Measurements from ENCODE around the gene SELENOV.

SELENOV gene

GRCh38 chr19:39520541-39521484 lies 5.9 kb downstream of the SELENOV start:
- no peak for DNase-seq

GRCh38 chr19:39524495-39524894 lies 9.6 kb downstream of the SELENOV start:
- no peak for DNase-seq

GRCh38 chr19:39525205-39525604 lies 10.3 kb downstream of the SELENOV start:
- no peak for DNase-seq

GRCh38 chr19:39531834-39532232 lies 16.9 kb downstream of the SELENOV start:
- DNase-seq, result no peak

- peak; percentile 94 for DNase-seq
These were observed 17.5 kb downstream of the SELENOV start, which contains the start of gene EID2B for GRCh38 chr19:39532233-39533002. Gene EID2B, minus strand, starts transcription at chr19:39532852. Its CDS starts 50 bp downstream, at chr19:39532802.

- no peak for DNase-seq
These were observed 18.1 kb downstream of the SELENOV start for GRCh38 chr19:39533003-39533512.

GRCh38 chr19:39533791-39534190 lies 18.9 kb downstream of the SELENOV start:
- no peak for DNase-seq

- no peak for DNase-seq
These were observed 24.2 kb downstream of the SELENOV start for GRCh38 chr19:39539165-39539517.

- peak; percentile 92 for DNase-seq
These were observed 24.8 kb downstream of the SELENOV start, which contains the start of gene EID2 for GRCh38 chr19:39539518-39540332. Gene EID2, minus strand, starts transcription at chr19:39540161. Its CDS starts 82 bp downstream, at chr19:39540079.

- no peak for DNase-seq
These were observed 25.4 kb downstream of the SELENOV start for GRCh38 chr19:39540333-39540673.

GRCh38 chr19:39542206-39542605 lies 27.3 kb downstream of the SELENOV start:
- DNase-seq, result no peak

- no peak for DNase-seq
These were observed 28.5 kb downstream of the SELENOV start for GRCh38 chr19:39543477-39543857.

GRCh38 chr19:39544226-39544903 lies 29.4 kb downstream of the SELENOV start:
- DNase-seq, result no peak

- no peak for DNase-seq
These were observed 30.0 kb downstream of the SELENOV start for GRCh38 chr19:39544911-39545310.

- no peak for DNase-seq
These were observed 31.7 kb downstream of the SELENOV start for GRCh38 chr19:39546599-39546998.

- no peak for DNase-seq
These were observed 35.3 kb downstream of the SELENOV start for GRCh38 chr19:39550197-39550596.

- DNase-seq, result no peak
These were observed 38.2 kb downstream of the SELENOV start for GRCh38 chr19:39553082-39553652.

- DNase-seq, result no peak
These were observed 39.9 kb downstream of the SELENOV start for GRCh38 chr19:39554701-39555311.

GRCh38 chr19:39555883-39556282 lies 40.9 kb downstream of the SELENOV start:
- DNase-seq, result peak; percentile 38

- peak; percentile 12 for DNase-seq
These were observed 43.1 kb downstream of the SELENOV start for GRCh38 chr19:39557811-39558623.
